ENCODE measurements around the gene AOPEP. TPM values are rescaled to one million over a fixed set of nuclear protein-coding genes. Genes with fewer than 3 reads are reported as not detected.

Gene AOPEP
- total RNA-seq, 6 donors from 2014 or later: 55.4 to 410 (median 111) TPM

DNA sequence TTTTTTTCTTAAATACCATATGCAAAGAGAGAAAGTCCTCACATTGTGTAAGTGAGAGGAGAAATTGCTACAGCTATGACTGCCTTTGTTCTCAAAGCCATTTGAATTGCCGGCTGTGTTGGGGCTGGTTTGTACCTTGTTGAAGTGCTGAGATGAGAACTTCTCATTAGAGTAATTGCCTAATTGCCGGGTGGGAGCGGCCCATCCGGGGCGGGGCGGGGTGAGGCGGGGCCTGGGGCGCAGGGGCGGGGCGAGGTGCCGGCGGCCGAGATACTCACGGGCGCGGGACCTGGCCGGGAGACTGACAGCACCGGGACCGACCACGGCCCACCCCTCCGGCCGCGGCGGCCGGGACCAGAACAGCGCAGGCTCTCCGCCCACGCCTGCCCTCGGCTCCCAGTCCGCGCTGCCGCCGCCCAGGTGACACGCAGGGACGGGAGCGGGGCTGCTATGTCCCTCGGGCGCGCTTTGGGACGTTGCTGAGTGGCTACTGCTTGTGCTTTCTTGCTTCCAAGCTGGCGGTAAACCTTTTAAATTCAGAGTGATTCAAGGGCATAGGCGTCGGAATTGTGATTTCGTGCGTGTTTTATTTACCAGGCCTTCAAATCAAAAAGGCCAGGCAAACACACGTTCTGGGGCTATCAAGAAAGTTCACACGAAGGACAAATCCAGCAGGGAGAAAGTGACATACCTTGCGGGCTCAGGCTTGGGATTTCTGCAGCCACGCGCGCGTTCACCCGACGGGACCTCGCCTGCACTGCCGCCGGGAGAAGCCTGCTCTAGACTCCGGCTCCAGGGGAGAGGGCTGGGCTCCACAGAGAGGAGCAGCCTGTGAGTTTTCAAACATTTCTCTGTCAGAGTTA, 322.0 kb downstream of the AOPEP start:
- ATAC-seq (ENCODE audit: low FRiP score in 2 of 2) (peak; percentile 91), DNase-seq (peak; percentile 91 to 95)
- peak overlapping the region; percentile 83 to 86 (median 85) for H3K27ac ChIP-seq
- no peaks in the 10 kb centered on the region for H3K27me3 ChIP-seq
- H3K4me1 ChIP-seq: peaks cover 21 to 53% (median 30%) of the 10 kb centered on the region in 4 donors
- TF ChIP-seq POLR2AphosphoS5 (IDR thresholded peaks at IDR 0.05): peak; percentile 36 to 84
- peak in 3 of 4 donors; percentile 59 to 81 (median 69) for TF ChIP-seq POLR2A (IDR thresholded peaks at IDR 0.05)
- TF ChIP-seq CTCF (IDR thresholded peaks at IDR 0.05): peak in 1 of 6 experiments; percentile 8
- peak in 1 of 4 donors; percentile 11 for TF ChIP-seq EP300 (IDR thresholded peaks at IDR 0.05)
- 1 to 10% methylated on average over 16 to 58 of the region's 58 CpGs for WGBS, 2 donors
- H3K9me3 ChIP-seq: no peaks in the 10 kb centered on the region
- H3K4me3 ChIP-seq: peak overlapping the region; percentile 41 to 62 (median 55)
- H3K36me3 ChIP-seq: no peaks in the 10 kb centered on the region

- TF ChIP-seq POLR2AphosphoS5 (IDR thresholded peaks at IDR 0.05): no peak
- TF ChIP-seq CTCF (IDR thresholded peaks at IDR 0.05): no peak
- no peak for TF ChIP-seq EP300 (IDR thresholded peaks at IDR 0.05)
- TF ChIP-seq POLR2A (IDR thresholded peaks at IDR 0.05): no peak
- no peaks in the 10 kb centered on the region for H3K9me3 ChIP-seq
- ATAC-seq (ENCODE audit: low FRiP score in 2 of 2) (no peak), DNase-seq (no peak)
- H3K27ac ChIP-seq: peak overlapping the region; percentile 83 to 86 (median 85)
- H3K27me3 ChIP-seq: no peaks in the 10 kb centered on the region
- peak overlapping the region in 3 of 4 donors; percentile 41 to 62 (median 55) for H3K4me3 ChIP-seq
- 51 to 60% methylated on average over 6 of the region's 6 CpGs for WGBS, 2 donors
- H3K36me3 ChIP-seq: no peaks in the 10 kb centered on the region
- H3K4me1 ChIP-seq: peaks cover 21 to 59% (median 34%) of the 10 kb centered on the region in 4 donors
Measured at GRCh38 chr9:95049761-95050160, 323.3 kb downstream of the AOPEP start.

DNA sequence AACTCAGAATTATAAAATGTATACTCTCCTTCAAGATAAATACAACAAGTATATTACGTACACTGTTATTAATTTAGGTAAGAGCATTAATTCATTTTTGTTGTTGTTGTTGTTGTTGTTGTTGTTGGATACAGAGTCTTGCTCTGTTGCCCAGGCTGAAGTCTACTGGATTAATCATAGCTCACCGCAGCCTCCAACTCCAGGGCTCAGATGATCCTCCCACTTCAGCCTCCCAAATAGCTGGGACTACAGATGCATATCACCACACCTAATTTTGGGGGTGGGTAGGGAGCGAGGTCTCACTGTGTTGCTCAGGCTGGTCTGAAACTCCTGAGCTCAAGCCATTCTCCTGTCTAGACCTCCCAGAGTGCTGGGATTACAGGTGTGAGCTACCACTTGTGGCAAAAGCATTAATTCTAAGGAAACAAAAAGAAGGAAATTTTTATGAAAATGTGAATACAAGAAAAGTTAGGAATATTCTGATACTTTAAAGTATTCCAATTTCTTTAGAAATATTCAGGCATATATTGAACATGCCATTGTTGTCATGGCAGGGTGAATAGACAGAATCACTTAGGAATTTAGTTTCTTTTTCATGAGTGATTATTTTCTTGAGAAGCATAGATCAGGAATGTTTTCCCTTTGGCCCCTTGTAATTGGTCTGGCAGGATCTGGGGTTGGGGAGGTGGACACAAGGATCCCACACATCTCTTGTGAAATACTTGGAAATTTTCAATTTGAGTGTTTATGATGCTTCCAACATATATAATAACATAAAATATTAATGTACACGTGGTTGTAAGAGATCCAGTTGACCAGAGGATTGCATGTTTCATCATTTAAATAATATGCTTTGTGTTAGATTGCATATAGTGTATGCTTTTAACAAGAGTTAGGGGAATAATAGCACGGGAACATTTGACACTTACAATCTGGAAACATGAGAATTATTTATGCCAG, 327.4 kb downstream of the AOPEP start:
- no peaks in the 10 kb centered on the region for H3K36me3 ChIP-seq
- DNase-seq (no peak), ATAC-seq (ENCODE audit: low FRiP score in 2 of 2) (peak in 1 of 2 donors; percentile 19)
- H3K9me3 ChIP-seq: no peaks in the 10 kb centered on the region
- H3K4me1 ChIP-seq: peaks cover 42 to 74% (median 51%) of the 10 kb centered on the region in 4 donors
- H3K27ac ChIP-seq: peak overlapping the region in 3 of 4 donors; percentile 19 to 85 (median 37)
- TF ChIP-seq POLR2A (IDR thresholded peaks at IDR 0.05): no peak
- H3K4me3 ChIP-seq: no peak overlapping the region
- WGBS, 2 donors: 79 to 81% methylated on average over 5 of the region's 5 CpGs
- H3K27me3 ChIP-seq: no peaks in the 10 kb centered on the region

DNA sequence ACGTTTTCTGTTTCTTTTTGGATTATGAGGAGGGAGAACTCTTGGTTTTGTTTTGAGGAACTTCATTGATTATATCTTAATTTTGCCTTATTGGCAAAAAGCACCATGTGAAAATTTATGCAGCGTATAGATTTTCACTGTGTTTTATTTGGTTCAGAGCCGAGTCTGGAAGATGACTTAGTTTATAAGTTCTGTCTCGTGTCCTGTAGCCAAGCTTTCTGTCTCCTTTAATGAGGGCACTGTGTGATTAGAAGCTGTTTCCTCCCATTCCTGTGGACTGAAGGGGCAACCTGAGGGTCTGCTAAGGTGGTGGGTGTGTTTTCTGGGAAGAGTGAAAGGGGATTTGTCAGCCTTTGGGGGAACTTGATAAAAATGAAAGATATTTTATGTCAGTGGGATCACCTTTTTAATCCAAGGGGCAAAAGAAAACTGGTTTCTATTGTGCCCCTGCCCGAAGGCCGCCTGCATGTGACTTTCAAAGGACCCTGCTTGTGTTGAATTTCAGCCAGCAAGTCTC, 328.9 kb downstream of the AOPEP start:
- no peak for DNase-seq
- no peak for ATAC-seq (ENCODE audit: low FRiP score in 2 of 2)
- H3K4me1 ChIP-seq: peaks cover 36 to 65% (median 49%) of the 10 kb centered on the region in 4 donors
- peak overlapping the region; percentile 3 to 85 (median 76) for H3K27ac ChIP-seq
- peak overlapping the region in 2 of 4 donors; percentile 5 to 30 for H3K4me3 ChIP-seq
- no peak for TF ChIP-seq CTCF (IDR thresholded peaks at IDR 0.05)
- TF ChIP-seq POLR2AphosphoS5 (IDR thresholded peaks at IDR 0.05): no peak
- no peak for TF ChIP-seq POLR2A (IDR thresholded peaks at IDR 0.05)
- TF ChIP-seq EP300 (IDR thresholded peaks at IDR 0.05): no peak
- H3K36me3 ChIP-seq: no peaks in the 10 kb centered on the region
- H3K27me3 ChIP-seq: no peaks in the 10 kb centered on the region
- WGBS, 2 donors: 28 to 37% methylated on average over 6 of the region's 6 CpGs
- H3K9me3 ChIP-seq: no peaks in the 10 kb centered on the region

Data from upper lobe of left lung (tissue), 6 donors.